HepG2 (cell line): ENCODE data around the gene NOS2. TPM values are rescaled to one million over a fixed set of nuclear protein-coding genes. Genes with fewer than 3 reads are reported as not detected.

Experiments used
- ATAC-seq: fragments of 200-7000 bp; cut with Tn5 transposase; 3 replicates; pipeline ENCODE4 v1.9.1; 2020; ENCODE audit warnings: mild to moderate bottlenecking, moderate library complexity
- BruUV-seq: library from RNA; stranded (reverse); fragments of 400-500 nt; replicated peaks from 2 replicates; lab custom pipeline; 2021; lab: Mats Ljungman, UMichigan
- CTCF ChIA-PET: fragments of 300-600 bp; formaldehyde crosslinking; extraction: SDS; loops from one replicate; lab custom pipeline; 2021; ENCODE audit warnings: low total read pairs, inconsistent platforms, low intra/inter-chr PET ratio; lab: Yijun Ruan, JAX
- POLR2A ChIA-PET: fragments of 350-600 bp; sonication (Branson Sonifier 250); formaldehyde crosslinking; loops from one replicate; lab custom pipeline; 2020; ENCODE audit warnings: antibody characterized with exemption, inconsistent platforms; lab: Yijun Ruan, JAX
- DNase-seq: peaks from one replicate; pipeline ENCODE4 v3.0.0-alpha.2; 2015; ENCODE audit warnings: low spot score
- FAIRE-seq: peaks from 3 replicates; lab custom pipeline; 2011; peaks lifted over from hg19 to GRCh38; lab: Jason Lieb, UNC
- H2AFZ ChIP-seq: one replicate; pipeline ENCODE4 v1.6.1; 2011; ENCODE audit warnings: low read length, inconsistent platforms
- H3K27ac ChIP-seq: fragments of 300-600 bp; 3 replicates; pipeline ENCODE4 v1.8.0; 2011; ENCODE audit warnings: mixed run types, mild to moderate bottlenecking, mixed read lengths, low read length, inconsistent platforms; ENCODE audit not compliant: insufficient read depth; ENCODE audit errors: extremely low read length
- H3K27me3 ChIP-seq, 2 experiments: fragments of 200-600 bp in 1 of 2; 2 replicates in 1 of 2; 3 replicates in 1 of 2; pipeline versions ENCODE4 v1.6.0 to v1.8.0; 2011; ENCODE audit warnings: low read length in 2 of 2, mild to moderate bottlenecking in 2 of 2, moderate library complexity in 2 of 2, inconsistent platforms in 1 of 2; ENCODE audit not compliant: insufficient read depth in 2 of 2, control insufficient read depth in 1 of 2
- H3K36me3 ChIP-seq, 2 experiments: fragments of 200-600 bp in 1 of 2; replicated peaks in 1 of 2; 2 replicates in 1 of 2; 3 replicates in 1 of 2; pipeline versions ENCODE4 v1.5.1 to v1.8.0; 2011; ENCODE audit warnings: low read length in 2 of 2, inconsistent platforms in 1 of 2; ENCODE audit not compliant: insufficient read depth in 2 of 2, control insufficient read depth in 1 of 2
- H3K4me1 ChIP-seq: 2 replicates; pipeline ENCODE4 v1.5.1; 2012; ENCODE audit warnings: low read length, inconsistent platforms; ENCODE audit not compliant: insufficient read depth
- H3K4me2 ChIP-seq: 2 replicates; pipeline ENCODE4 v1.6.0; 2011; ENCODE audit warnings: low read depth, low read length, inconsistent platforms
- H3K4me3 ChIP-seq, 3 experiments: fragments of 200-600 bp in 1 of 3; sonication (generic), shearing (Covaris generic) in 1 of 3; replicated peaks in 1 of 3; 2 replicates each; pipeline ENCODE4 v1.5.1; 2011 to 2016; ENCODE audit warnings: low read length in 3 of 3, inconsistent platforms in 2 of 3, low read depth in 2 of 3, mild to moderate bottlenecking in 2 of 3, control low read depth in 1 of 3, mixed read lengths in 1 of 3; ENCODE audit not compliant: insufficient read depth in 1 of 3
- H3K79me2 ChIP-seq: one replicate; pipeline ENCODE4 v1.6.1; 2011; ENCODE audit warnings: low read length, inconsistent platforms; ENCODE audit not compliant: insufficient read depth
- H3K9ac ChIP-seq: 2 replicates; pipeline ENCODE4 v1.6.0; 2011; ENCODE audit warnings: mild to moderate bottlenecking, low read depth, low read length, inconsistent platforms; ENCODE audit not compliant: insufficient read depth
- H3K9me3 ChIP-seq: 2 replicates; pipeline ENCODE4 v1.5.1; 2012; ENCODE audit warnings: mild to moderate bottlenecking, low read length
- H4K20me1 ChIP-seq: 2 replicates; pipeline ENCODE4 v1.6.0; 2011; ENCODE audit warnings: inconsistent platforms, mild to moderate bottlenecking, low read length, moderate library complexity; ENCODE audit not compliant: insufficient read depth
- ARID4A ChIP-seq: sonication (generic); formaldehyde crosslinking; IDR thresholded peaks from 2 replicates; pipeline ENCODE4 v1.5.0; 2020; ENCODE audit warnings: mild to moderate bottlenecking, missing genetic modification reagents, borderline replicate concordance
- BCL6 ChIP-seq: IDR thresholded peaks from 2 replicates; pipeline ENCODE4 v1.6.1; 2016; ENCODE audit warnings: missing genetic modification reagents, missing compliant biosample characterization
- CEBPB ChIP-seq: IDR thresholded peaks from 2 replicates; pipeline ENCODE4 v1.6.1; 2011; ENCODE audit warnings: low read depth, low read length, improper control_type of control experiment, borderline replicate concordance
- ERF ChIP-seq: IDR thresholded peaks from 2 replicates; pipeline ENCODE4 v1.6.1; 2018; ENCODE audit warnings: missing biosample characterization, missing genetic modification reagents
- ETV6 ChIP-seq: sonication (generic); formaldehyde crosslinking; conservative IDR thresholded peaks from 2 replicates; pipeline ENCODE4 v1.4.0; 2020; ENCODE audit warnings: missing genetic modification reagents
- IKZF4 ChIP-seq: sonication (generic); formaldehyde crosslinking; IDR thresholded peaks from 2 replicates; pipeline ENCODE4 v1.5.1; 2020; ENCODE audit warnings: borderline replicate concordance, mild to moderate bottlenecking, low read depth, missing genetic modification reagents; ENCODE audit errors: not compliant biosample characterization
- KMT2A ChIP-seq: sonication (generic); formaldehyde crosslinking; IDR thresholded peaks from 2 replicates; pipeline ENCODE4 v1.4.0; 2020; ENCODE audit warnings: missing genetic modification reagents
- PHF20 ChIP-seq: sonication (generic); formaldehyde crosslinking; IDR thresholded peaks from 2 replicates; pipeline ENCODE4 v1.5.0; 2020; ENCODE audit warnings: mild to moderate bottlenecking, missing genetic modification reagents
- POLR2AphosphoS2 ChIP-seq: IDR thresholded peaks from 2 replicates; pipeline ENCODE4 v1.6.1; 2011; ENCODE audit warnings: low read depth, low read length, improper control_type of control experiment
- RARA ChIP-seq: IDR thresholded peaks from 2 replicates; pipeline ENCODE4 v1.6.1; 2016; ENCODE audit warnings: missing genetic modification reagents, missing compliant biosample characterization
- SNRNP70 ChIP-seq: fragments of 200-400 bp; formaldehyde crosslinking; IDR thresholded peaks from 2 replicates; pipeline ENCODE4 v1.6.1; 2017; ENCODE audit warnings: mild to moderate bottlenecking, low read depth, low read length, moderate library complexity
- TARDBP ChIP-seq: sonication (generic); formaldehyde crosslinking; IDR thresholded peaks from 2 replicates; pipeline ENCODE4 v1.8.0; 2022; ENCODE audit warnings: mild to moderate bottlenecking, missing genetic modification reagents
- TGIF2 ChIP-seq: IDR thresholded peaks from 2 replicates; pipeline ENCODE4 v1.6.1; 2016; ENCODE audit warnings: control low read depth, missing compliant biosample characterization
- ZNF17 ChIP-seq: sonication (generic); formaldehyde crosslinking; IDR thresholded peaks from 2 replicates; pipeline ENCODE4 v1.5.0; 2020; ENCODE audit warnings: mild to moderate bottlenecking, missing genetic modification reagents
- ZNF839 ChIP-seq: sonication (generic); formaldehyde crosslinking; IDR thresholded peaks from 2 replicates; pipeline ENCODE4 v1.4.0; 2020; ENCODE audit warnings: missing genetic modification reagents, mild to moderate bottlenecking, borderline replicate concordance
- ZSCAN9 ChIP-seq: IDR thresholded peaks from 2 replicates; pipeline ENCODE4 v1.6.1; 2016; ENCODE audit warnings: borderline replicate concordance
- WGBS: methylation state at CpG from one replicate; pipeline ENCODE4 v1.1.6; 2017; ENCODE audit warnings: low lambda C conversion rate; 5-methylcytosine and 5-hydroxymethylcytosine counted together
- in situ Hi-C: cut with HindIII; loops from 2 replicates; pipeline ENCODE4 v1.10.0; 2017; ENCODE audit warnings: low pct_unique_long_range_greater_than_20kb; ENCODE audit not compliant: extremely low pct_ligation_motif_present
- intact Hi-C: fragments of 100-400 bp; cut with micrococcal nuclease; formaldehyde crosslinking; loops from one replicate; pipeline ENCODE4 v1.10.0; 2022; ENCODE audit not compliant: unreplicated experiment
- polyA plus RNA-seq, 8 experiments: library from polyadenylated mRNA; depleted of rRNA in 3 of 8; stranded (reverse) in 7 of 8; unstranded in 1 of 8; fragments of >200 nt; fragmentation: Illumina TruSeq in 4 of 8; extraction: Trizol in 4 of 8; gene quantifications; 2 replicates each; pipeline versions ENCODE4 v1.2.1 to v1.2.3, GENCODE V29; 2011 to 2016; ENCODE audit warnings: low read depth in 4 of 8, missing spikeins in 1 of 8, mixed read lengths in 1 of 8; ENCODE audit not compliant: insufficient read depth in 1 of 8
- total RNA-seq, 5 experiments: library from RNA; depleted of rRNA; stranded (reverse); fragments of >200 nt; fragmentation: Illumina TruSeq; extraction: Trizol; gene quantifications; 2 replicates each; pipeline ENCODE4 v1.2.3, GENCODE V29; 2016; ENCODE audit warnings: low read depth in 1 of 5
- TF ChIP-seq, protein P1 (sequence below): sonication (generic); formaldehyde crosslinking; IDR thresholded peaks from 2 replicates; pipeline ENCODE4 v1.5.0; 2020; ENCODE audit warnings: missing genetic modification reagents
- TF ChIP-seq, protein P2 (sequence below): sonication (generic); formaldehyde crosslinking; IDR thresholded peaks from 2 replicates; pipeline ENCODE4 v1.4.0; 2020; ENCODE audit warnings: mild to moderate bottlenecking, missing genetic modification reagents

NOS2 gene
- total and polyA plus RNA-seq, 2 of the 13 experiments (the other 11 are each of a cell fraction or from before 2014, with no cell fraction given) = 0.02 TPM; not detected in 1

- Histone ChIP-seq H3K4me3 (no peak overlapping the region), H3K79me2 (no peaks in the 10 kb centered on the region), H3K36me3 (no peaks in the 10 kb centered on the region), H4K20me1 (no peaks in the 10 kb centered on the region), H2AFZ (no peak overlapping the region), H3K27ac (no peak overlapping the region), H3K9me3 (no peaks in the 10 kb centered on the region), H3K27me3 (no peaks in the 10 kb centered on the region; a peak in 2 of 5 replicates), H3K9ac (no peak overlapping the region), H3K4me2 (no peak overlapping the region), H3K4me1 (no peaks in the 10 kb centered on the region)
- ATAC-seq = no peak
- no peak for TF ChIP-seq ZNF839 (CRISPR knock-in tag)
- TF ChIP-seq ETV6 (CRISPR knock-in tag) = no peak
- TF ChIP-seq, protein P1, sequence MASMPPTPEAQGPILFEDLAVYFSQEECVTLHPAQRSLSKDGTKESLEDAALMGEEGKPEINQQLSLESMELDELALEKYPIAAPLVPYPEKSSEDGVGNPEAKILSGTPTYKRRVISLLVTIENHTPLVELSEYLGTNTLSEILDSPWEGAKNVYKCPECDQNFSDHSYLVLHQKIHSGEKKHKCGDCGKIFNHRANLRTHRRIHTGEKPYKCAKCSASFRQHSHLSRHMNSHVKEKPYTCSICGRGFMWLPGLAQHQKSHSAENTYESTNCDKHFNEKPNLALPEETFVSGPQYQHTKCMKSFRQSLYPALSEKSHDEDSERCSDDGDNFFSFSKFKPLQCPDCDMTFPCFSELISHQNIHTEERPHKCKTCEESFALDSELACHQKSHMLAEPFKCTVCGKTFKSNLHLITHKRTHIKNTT = no peak
- TF ChIP-seq CEBPB = no peak
- no peak for TF ChIP-seq SNRNP70
- TF ChIP-seq TGIF2 = no peak
- no peak for TF ChIP-seq ZSCAN9 (CRISPR knock-in tag)
- TF ChIP-seq, protein P2, sequence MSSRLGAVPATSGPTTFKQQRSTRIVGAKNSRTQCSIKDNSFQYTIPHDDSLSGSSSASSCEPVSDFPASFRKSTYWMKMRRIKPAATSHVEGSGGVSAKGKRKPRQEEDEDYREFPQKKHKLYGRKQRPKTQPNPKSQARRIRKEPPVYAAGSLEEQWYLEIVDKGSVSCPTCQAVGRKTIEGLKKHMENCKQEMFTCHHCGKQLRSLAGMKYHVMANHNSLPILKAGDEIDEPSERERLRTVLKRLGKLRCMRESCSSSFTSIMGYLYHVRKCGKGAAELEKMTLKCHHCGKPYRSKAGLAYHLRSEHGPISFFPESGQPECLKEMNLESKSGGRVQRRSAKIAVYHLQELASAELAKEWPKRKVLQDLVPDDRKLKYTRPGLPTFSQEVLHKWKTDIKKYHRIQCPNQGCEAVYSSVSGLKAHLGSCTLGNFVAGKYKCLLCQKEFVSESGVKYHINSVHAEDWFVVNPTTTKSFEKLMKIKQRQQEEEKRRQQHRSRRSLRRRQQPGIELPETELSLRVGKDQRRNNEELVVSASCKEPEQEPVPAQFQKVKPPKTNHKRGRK = no peak
- no peak for TF ChIP-seq BCL6 (CRISPR knock-in tag)
- no peak for TF ChIP-seq ERF (CRISPR knock-in tag)
- no peak for TF ChIP-seq ZNF17 (CRISPR knock-in tag)
- no peak for TF ChIP-seq ARID4A (CRISPR knock-in tag)
- no peak for TF ChIP-seq TARDBP
- TF ChIP-seq PHF20 (CRISPR knock-in tag) = no peak
- TF ChIP-seq KMT2A (CRISPR knock-in tag) = no peak
- no peak for TF ChIP-seq IKZF4 (CRISPR knock-in tag)
- TF ChIP-seq POLR2AphosphoS2 = no peak
- TF ChIP-seq RARA (CRISPR knock-in tag) = no peak
- ChIA-PET CTCF (no interaction called here), POLR2A (no interaction called here)
- DNase-seq = no peak
- WGBS = 58% methylated on average over 6 of the region's 8 CpGs
- intact Hi-C loops = no loop called here
- in situ Hi-C loops = no loop called here
- BruUV-seq = no TSS peak
- no peak for FAIRE-seq
These were observed 49.2 kb downstream of the NOS2 start for GRCh38 chr17:27751166-27751565.
